PFSK-1 (cell line): ENCODE measurements around the gene PSRC1.

Experiments used
- FOXP2 ChIP-seq: optimal IDR thresholded peaks from 2 replicates; pipeline ENCODE3; 2011; ENCODE audit warnings: borderline replicate concordance, control low read depth, inconsistent platforms; ENCODE audit not compliant: insufficient read depth; ENCODE audit errors: extremely low read length, extremely low read depth
- POLR2AphosphoS5 ChIP-seq: IDR thresholded peaks from 2 replicates; pipeline ENCODE4 v1.6.1; 2012; ENCODE audit warnings: low read depth, mild to moderate bottlenecking, control low read depth, low read length, moderate library complexity
- SIN3A ChIP-seq: IDR thresholded peaks from 2 replicates; pipeline ENCODE4 v1.6.1; 2012; ENCODE audit warnings: mild to moderate bottlenecking, low read length, moderate library complexity, borderline replicate concordance; ENCODE audit not compliant: insufficient read depth
- TAF1 ChIP-seq: IDR thresholded peaks from 2 replicates; pipeline ENCODE4 v1.6.1; 2012; ENCODE audit warnings: low read length, control low read depth, borderline replicate concordance; ENCODE audit not compliant: insufficient read depth

DNA sequence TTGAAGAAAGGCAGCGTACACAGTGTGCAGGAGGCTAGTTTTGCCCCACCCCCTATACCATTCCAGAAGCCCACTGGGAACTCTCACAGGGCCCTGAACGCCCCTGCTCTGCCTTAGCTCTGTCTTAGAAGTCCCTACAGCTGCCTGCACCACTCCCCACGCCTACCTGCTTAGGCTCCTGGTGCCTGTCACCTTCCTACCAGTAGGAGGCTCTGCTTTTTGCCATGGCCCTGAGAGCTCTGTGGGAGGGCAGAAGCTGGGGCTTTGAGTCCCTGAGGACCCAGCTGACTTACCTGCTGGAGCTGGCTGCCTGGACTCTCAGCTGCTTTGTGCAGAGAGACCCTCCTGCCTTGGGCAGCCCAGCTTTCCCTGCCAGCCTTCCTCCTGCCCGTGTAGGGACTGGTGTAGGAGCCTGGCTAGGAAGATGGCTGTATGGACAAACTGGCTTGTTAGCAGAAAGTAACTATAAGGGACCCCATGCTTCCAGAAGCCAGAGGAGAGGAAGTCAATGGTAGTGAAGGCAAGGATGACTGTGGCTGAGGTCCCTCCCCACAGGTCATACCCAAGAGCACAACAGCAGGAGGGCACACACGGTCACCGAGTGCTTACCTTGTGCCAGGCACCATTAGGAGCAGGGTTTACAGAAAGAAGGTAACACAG is 43.4 kb downstream of the PSRC1 start:
- TF ChIP-seq POLR2AphosphoS5 (no peak; the same call in 1 of the 2 replicates), TAF1 (no peak), SIN3A (no peak), FOXP2 (no peak)
